ENCODE measurements around the gene AKAP17A.
A peak's percentile ranks its signal among the peaks of the same experiment; 100 is the strongest.
"Not testable (repeated sequence)": the region's sequence is repeated elsewhere in the genome, so short reads cannot be mapped to it uniquely, and the experiment has no call there.

The AKAP17A gene, protein sequence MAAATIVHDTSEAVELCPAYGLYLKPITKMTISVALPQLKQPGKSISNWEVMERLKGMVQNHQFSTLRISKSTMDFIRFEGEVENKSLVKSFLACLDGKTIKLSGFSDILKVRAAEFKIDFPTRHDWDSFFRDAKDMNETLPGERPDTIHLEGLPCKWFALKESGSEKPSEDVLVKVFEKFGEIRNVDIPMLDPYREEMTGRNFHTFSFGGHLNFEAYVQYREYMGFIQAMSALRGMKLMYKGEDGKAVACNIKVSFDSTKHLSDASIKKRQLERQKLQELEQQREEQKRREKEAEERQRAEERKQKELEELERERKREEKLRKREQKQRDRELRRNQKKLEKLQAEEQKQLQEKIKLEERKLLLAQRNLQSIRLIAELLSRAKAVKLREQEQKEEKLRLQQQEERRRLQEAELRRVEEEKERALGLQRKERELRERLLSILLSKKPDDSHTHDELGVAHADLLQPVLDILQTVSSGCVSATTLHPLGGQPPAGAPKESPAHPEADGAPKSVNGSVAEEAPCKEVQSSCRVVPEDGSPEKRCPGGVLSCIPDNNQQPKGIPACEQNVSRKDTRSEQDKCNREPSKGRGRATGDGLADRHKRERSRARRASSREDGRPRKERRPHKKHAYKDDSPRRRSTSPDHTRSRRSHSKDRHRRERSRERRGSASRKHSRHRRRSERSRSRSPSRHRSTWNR

DNA sequence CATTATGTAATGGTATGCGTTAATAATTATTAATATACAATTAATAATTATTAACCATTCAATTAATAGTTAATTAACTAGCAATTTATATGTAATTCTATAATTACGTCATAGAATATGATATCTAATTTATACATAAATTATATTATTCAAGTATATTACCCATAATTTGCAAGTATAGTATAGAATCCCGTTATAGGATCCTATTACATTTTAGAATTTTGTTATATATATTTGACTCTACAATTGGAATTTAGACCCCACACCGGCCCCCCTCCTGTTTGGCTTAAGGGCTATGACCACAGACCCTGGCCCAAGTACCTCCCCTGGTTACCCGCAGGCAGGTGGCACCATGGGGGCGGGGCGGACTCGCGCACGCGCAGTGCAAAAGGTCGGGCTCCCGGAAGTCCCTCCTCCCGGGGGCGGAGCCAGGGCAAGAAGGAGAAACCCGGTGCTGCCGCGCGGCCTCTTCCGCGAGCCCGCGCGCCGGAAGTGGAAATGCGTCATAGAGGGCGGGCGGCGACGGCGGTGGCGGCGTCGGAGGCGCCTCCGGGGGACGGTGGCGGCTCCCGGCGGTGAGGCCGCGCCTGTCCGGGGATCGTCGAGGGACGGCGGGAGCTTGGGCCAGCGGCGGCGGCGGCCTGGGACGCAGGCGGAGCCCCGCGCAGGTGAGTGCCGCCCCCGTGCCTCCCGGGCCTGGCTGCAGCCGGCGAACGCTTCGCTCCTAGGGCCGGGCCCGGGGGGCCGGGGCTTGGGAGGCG, at the start of gene AKAP17A:
TSS of gene AKAP17A (plus strand) at position 503 of the 761 bp plus-strand sequence. CDS start 1,859 bp downstream, outside the sequence.
- peak; percentile 96 for DNase-seq (ENCODE audit: low spot score)

DNA sequence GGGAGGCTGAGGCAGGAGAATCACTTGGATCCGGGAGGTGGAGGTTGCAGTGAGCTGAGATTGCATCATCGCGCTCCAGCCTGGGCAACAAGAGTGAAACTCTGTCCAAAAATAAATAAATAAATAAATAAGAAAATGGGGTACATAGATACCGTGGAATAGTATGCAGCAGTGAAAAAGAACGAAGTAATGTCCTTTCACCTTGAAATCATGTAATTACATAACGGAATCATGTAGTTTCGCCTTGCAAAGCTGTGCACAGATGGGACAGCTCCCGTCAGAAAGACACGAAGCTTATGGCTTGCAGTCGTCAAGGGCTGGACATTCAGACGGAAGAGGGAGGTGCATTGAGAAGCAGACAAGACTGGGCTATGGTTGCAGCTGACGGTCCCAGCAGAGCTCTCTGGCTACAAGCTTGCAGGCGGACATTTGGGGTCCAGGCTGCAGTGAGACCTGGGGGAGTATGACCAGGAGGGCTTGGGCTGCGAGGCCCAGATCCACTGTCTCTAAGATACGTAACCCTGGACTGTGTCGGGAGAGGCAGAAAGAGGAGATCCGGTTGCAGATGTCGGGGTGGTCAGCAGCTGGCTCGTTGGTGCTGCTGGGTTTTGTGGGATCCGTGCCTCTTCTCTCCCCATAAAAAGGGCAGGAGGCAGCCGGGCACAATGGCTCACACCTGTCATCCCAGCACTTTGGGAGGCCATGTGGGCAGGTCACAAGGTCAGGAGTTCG, 48.2 kb upstream of the AKAP17A start:
- no peak for DNase-seq (ENCODE audit: low spot score)

DNA sequence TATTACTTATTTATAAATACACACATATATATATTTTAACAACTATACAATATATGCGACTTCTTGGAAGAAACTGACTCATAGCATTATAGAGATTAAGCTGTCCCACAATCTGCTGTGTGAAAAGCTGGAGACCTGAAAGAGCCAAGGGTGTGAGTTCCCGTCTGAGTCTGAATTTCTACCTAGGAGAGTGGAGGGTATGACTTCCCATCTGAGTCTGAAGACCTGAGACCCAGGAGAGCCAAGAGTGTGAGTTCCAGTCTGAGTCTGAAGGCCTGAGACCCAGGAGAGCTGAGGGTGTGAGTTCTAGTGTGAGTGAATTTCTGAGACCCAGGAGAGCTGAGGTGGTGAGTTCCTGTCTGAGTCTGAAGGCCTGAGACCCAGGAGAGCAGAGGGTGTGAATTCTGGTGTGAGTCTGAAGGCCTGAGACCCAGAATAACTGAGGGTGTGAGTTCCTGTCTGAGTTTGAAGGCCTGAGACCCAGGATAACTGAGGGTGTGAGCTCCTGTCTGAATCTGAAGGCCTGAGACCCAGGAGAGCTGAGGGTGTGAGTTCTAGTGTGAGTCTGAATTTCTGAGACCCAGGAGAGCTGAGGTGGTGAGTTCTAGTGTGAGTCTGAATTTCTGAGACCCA, 45.5 kb upstream of the AKAP17A start:
- DNase-seq (ENCODE audit: low spot score), result no peak

DNA sequence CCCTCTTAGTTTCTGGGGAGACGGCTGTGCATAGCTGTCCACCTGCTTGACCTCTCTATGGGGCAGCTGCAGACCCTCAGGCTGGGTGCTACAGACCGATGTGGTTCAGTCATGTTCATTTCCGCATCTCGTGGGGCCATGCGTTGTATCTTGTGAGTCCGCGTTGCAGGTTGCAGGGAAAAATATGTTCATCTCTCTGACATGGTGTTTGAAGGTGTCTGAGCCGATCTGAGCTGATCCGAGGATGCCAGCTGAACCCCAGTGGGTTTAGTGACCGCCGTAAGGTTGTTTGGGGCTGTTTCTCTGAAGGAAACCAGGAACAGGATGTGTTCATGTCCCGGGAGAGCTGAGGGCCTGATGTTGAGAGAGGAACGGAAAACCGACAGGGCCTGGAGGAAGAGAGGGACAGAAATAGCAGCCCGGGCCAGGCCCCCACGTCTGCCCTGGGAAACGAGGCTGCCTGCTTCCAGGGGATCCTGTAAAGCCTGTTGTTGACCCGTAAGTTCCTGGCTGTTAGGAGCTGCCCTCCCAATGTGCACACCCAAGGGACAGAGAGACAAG, 44.6 kb upstream of the AKAP17A start:
- DNase-seq (ENCODE audit: low spot score), result no peak

DNA sequence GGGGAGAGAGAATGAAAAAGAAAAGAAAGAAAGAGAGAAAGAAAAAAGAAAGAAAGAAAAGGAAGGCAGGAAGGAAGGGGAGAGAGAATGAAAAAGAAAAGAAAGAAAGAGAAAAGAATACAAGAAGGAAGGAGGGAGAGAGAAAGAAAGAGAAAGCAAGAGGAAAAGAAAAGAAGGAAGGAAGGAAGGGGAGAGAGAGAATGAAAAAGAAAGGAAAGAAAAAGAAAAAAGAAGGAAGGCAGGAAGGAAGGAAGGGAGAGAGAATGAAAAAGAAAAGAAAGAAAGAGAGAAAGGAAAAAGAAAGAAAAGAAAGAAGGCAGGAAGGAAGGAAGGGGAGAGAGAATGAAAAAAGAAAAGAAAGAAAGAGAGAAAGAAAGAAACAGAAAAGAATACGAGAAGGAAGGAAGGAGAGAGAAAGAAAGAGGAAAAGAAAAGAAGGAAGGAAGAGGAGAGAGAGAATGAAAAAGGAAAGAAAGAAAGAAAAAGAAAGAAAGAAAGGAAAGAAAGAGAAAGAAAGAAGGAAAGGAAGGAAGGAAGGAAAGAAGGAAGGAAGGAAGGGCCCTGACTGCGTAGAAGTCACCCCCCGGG, 39.4 kb upstream of the AKAP17A start:
- DNase-seq (ENCODE audit: low spot score), result no peak

DNA sequence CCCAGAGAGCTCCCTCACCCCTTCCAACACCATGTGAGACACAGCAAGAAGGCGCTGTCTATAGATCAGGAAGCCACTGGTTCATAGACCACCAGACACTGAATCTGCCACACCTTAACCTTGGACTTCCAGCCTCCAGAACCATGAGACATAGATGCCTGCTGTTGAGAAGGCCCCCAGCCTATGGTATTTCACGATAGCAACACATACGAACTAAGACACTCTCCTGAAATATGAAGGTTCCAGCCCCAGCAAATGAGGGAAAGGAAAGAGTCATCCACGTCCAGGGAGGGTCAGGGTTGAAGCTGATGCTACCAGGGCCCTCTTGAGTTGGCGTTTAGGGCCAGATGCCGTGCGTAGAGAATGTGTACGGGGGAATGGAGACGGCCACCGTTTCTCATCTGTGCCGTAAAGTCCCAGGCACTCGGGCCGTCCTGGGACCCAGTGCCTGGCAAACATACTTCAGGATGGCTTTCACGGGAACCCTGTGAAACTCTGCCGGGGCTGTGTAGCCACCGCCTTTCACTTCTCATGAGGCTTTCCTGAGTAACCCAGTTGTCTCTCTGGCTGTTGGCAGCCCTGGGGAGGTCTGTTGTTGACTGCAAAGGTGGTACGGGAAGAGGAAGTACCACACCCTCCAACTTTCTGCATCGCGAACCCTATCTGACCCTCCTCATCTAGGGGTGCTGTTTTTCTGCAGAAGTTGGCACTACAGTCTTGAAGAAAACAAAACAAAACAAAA, 36.8 kb upstream of the AKAP17A start:
- DNase-seq (ENCODE audit: low spot score), result no peak

DNA sequence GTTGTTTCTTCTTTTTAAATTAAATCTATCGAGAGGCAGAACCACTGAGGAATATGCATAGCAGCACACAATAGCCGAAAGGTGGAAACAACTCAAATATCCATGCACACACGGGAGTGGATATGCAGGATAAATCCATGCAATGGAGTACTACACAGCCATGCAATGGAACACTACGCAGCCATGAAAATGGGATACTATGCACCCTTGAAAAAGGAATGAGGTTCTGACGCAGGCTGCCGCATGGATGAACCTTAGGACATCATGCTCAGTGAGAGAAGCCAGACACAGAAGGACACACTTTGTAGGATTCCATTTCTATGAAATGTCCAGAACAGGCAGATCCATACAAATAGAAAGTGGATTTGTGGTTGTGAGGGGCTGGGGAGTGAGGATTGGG, 36.0 kb upstream of the AKAP17A start:
- DNase-seq (ENCODE audit: low spot score), result no peak

DNA sequence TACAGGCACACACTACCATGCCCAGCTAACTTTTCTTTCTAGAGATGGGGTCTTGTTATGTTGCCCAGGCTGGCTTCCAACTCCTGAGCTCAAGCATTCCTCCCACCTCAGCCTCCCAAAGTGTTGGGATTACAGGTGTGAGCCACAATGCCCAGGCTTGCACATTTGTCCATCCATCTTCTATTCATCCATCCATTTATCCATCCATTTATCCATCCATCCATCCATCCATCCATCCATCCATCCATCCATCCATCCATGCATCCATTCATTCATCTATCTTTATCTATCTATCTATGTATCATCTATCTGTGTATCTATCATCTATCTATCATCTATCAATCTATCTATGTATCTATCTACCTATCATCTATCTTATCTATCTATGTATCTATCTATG, 34.0 kb upstream of the AKAP17A start:
- not testable (repeated sequence) for DNase-seq (ENCODE audit: low spot score)

DNA sequence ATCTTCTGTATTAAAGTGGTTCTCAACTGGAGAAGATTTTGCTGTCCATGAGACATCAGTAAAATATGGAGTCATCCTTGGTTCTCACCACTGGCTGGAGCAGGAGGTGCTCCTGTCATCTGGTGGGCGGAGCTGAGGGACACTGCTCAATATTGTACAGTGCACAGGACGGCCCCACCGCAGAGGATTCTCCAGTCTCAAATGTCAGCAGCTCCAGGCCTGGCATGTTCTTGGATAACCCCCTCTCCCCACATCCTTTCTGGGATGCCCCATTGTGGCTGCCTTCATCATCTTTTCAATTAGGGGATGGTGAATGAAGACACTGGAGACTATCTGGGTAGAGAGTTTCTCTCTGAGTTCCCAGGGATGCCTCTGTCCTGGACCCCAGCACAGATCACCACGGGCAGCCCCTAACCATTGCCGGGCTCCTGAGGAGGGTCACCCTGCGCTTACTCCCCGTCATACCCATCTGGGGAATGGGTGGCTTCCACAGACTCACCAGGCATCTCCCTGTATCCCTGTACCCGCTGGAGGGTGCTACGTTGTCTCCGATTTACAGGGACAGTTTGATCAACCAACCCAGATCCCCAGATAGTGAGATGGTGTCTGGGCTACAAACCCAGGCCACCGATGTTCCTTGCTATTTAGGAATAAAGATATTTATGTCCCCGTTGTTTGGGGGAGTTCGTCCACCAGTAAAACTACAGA, 32.5 kb upstream of the AKAP17A start:
- DNase-seq (ENCODE audit: low spot score), result no peak

DNA sequence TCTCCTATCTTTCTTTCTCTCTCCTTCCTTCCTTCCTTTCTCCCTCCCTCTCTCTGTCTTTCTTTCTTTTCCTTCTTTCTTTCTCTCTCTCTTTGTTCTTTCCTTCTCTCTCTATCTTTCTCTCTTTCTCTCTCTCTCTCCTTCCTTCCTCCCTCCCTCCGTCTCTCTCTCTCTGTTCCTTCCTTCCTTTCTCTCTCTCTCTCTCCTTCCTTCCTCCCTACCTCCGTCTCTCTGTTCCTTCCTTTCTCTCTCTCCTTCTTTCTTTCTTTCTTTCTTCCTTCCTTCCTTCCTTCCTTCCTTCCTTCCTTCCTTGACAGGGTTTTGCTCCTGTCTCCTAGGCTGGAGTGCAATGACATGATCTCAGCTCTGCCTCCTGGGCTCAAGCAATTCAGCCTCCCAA, 30.2 kb upstream of the AKAP17A start:
- no peak for DNase-seq (ENCODE audit: low spot score)

DNA sequence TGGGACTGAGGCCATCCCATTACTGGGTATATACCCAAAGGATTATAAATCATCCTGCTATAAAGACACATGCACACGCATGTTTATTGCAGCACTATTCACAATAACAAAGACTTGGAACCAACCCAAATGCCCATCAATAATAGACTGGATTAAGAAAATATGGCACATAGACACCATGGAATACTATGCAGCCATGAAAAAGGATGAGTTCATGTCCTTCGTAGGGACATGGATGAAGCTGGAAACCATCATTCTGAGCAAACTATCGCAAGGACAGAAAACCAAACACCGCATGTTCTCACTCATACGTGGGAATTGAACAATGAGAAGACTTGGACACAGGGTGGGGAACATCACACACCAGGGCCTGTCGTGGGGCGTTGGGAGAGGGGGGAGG, 27.3 kb upstream of the AKAP17A start:
- DNase-seq (ENCODE audit: low spot score), result not testable (repeated sequence)

DNA sequence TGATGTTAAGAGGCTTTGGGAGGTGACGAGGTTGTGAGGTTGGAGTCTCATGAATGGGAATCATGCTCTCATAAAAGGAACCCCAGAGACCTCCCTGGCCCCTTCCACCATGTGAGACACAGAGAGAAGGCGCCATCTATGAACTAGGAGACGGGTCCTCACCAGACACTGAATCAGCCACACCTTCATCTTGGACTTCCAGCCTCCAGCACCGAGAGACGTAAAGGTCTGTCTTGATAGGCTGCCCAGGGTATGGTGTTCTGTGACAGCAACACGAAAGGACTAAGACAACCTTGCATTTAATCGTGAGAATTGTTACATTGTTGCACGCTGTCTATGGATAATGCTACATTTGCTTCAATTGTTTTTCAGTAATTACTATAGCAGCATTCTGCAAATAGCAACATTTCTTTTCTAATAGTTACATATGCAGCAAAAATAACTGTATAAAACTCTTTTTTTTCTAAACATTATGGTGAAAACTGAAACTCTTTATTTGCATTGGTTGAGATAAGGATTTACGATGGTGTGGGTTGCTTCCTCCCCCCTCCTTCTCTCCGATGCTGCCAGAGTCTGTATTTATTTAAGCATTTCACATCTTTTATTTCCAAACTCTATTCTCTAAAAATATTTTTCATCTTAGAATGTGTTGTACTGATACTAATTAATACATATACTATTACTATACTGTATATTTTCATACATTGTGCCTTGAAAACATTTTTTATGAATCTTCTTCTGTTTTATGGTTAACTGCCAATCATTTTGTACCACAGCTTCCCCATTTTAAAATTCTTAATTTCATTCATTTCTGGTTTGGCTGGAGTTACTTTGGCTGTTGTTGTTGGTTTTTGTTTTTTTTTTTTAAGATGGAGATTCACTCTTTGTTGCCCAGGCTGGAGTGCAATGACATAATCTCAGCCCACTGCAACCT, 26.4 kb upstream of the AKAP17A start:
- DNase-seq (ENCODE audit: low spot score), result no peak

DNA sequence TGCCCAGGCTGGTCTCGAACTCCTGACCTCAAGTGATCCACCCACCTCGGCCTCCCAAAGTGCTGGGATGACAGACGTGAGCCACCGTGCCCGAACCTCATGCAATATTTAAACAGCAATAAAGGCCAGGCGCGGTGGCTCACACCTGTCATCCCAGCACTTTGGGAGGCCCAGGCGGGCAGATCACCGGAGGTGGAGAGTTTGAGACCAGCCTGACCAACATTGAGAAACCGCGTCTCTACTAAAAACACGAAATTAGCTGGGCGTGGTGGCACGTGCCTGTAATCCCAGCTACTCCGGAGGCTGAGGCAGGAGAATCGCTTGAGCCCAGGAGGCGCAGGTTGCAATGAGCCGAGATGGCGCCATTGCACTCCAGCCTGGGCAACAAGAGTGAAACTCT, 17.2 kb upstream of the AKAP17A start:
- DNase-seq (ENCODE audit: low spot score), result not testable (repeated sequence)

DNA sequence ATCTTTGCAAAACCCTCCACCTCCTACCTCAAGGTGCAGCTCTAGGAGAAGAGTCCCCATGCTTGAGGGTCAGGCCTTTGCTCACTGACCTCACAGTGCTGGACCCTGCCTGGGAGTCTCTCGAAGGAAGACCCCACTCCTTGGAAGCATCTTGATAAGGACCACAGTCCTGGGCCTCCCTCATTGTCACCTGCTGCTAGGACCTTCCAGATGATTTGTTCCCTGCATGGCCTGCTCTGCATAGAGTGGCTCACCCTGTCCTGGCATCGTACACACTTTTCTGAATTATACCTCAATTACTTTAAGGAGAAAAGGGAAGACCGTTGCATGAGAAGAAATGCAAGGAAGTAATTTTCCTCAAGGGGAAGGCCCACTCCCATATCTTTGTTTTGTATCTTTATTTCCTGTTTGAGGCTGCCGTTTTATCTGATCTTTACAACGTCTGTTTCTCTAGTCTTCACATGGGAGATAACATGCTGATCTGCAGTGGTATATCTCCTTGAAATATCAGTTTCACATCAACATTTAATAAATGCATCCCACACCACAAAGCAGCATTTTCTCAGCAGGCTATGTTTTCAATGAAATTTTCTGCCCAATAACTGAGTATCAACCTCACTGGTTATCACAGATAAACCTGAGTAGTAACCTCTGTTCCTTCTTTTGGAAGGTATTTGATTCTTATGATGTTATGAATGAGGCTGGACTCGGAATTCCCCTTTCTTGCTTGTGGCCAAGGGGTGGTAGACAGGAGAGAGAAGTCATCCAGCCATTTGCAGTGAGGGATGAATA, 15.0 kb upstream of the AKAP17A start:
- no peak for DNase-seq (ENCODE audit: low spot score)

DNA sequence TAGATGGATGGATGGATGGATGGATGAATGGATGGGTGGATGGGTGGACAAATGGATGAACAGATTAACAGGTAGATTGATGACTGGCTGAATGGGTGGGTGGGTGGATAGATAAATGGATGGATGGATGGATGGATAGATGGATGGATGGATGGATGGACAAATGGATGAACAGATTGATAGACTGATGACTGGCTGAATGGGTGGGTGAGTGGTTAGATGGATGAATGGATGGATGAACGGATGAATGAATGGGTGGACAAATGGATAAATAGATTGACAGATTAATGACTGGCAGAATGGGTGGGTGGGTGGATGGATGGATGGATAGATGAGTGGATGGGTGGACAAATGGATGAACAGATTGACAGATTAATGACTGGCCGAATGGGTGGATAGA, 13.6 kb upstream of the AKAP17A start:
- no peak for DNase-seq (ENCODE audit: low spot score)

DNA sequence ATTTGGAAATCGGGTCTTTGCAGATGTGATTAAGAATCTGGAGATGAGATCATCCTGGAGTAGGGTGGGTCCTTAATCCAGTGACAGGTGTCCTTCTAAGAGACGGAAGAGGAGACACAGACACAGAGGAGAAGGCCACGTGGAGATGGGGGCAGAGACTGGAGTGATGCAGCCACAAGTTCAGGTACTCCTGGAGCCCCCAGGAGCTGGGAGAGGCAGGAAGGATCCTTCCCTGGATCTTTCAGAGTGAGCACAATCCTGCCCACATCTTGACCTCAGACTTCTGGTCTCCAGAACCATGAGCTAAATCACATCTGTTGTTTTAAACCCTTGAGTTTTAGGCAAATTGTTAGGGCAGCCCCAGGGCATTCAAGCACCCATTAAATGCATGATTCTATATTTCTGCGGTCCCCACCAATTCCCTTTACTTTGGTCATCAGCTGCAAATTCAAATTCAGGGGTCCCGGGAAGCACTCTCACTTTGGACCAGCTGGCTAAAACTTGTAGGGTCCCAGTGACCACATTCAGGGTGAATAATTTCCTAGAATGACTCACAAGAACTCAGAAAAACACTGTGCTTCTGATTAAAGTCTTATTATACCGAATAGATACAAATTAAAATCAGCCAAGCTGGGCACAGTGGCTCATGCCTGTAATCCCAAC, 12.8 kb upstream of the AKAP17A start:
- DNase-seq (ENCODE audit: low spot score), result no peak

DNA sequence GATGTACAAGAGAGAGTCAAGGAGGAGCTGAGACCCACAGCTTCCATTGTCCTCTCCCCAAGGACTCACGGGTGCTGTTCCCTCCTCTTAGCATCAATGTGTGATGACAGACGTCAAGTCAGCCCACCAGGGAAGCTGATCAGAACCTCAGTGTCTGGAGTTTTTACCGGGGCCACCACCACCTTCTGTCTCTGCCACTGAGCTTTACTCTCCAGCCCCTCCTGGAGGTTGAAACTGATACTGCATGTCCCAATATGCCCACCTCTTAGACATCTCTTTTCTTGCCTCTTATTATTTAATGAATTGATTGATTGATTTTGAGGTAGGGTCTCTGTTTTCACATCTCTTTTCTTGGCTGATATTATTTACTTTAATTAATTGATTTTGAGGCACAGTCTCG, 10.3 kb upstream of the AKAP17A start:
- peak; percentile 34 for DNase-seq (ENCODE audit: low spot score)
